ENCODE measurements around the gene WDR1.
"Not testable (repeated sequence)": the region's sequence is repeated elsewhere in the genome, so short reads cannot be mapped to it uniquely, and the experiment has no call there.

The WDR1 gene

DNA sequence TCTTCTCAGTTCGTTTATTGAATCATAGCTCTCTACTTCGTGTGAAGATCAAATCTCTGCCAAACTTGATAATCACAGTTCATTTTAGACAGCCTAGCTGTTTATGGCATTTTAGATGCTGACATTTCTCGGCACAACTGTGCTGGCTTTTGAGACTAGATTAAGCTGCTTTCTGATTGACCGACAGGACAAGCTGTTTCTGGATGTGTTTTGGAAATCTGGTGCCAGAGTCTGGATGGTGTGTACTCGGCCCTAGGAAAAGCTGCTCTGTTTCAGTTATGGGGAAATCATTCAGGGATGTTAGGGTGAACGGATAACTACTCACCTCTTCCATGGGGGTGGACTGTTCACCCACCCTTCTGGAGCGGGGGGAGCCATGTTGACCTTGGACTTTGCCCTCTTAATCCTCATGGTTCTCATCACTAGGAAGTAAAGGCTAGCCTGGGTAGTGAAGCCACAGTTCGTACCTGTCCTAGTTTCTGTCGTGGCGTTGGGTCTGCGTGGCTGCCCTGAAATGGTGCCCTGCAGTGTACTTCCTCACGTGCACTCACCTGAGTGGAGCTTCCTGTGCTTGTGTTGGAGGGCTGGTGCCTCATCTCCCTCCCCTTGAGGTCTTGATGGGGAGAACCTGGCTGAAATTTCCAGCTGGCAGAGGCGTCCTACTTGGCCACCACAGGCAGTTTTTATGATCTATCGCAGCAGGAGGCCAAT is 13.7 kb upstream of the WDR1 start:
- DNase-seq: no peak

DNA sequence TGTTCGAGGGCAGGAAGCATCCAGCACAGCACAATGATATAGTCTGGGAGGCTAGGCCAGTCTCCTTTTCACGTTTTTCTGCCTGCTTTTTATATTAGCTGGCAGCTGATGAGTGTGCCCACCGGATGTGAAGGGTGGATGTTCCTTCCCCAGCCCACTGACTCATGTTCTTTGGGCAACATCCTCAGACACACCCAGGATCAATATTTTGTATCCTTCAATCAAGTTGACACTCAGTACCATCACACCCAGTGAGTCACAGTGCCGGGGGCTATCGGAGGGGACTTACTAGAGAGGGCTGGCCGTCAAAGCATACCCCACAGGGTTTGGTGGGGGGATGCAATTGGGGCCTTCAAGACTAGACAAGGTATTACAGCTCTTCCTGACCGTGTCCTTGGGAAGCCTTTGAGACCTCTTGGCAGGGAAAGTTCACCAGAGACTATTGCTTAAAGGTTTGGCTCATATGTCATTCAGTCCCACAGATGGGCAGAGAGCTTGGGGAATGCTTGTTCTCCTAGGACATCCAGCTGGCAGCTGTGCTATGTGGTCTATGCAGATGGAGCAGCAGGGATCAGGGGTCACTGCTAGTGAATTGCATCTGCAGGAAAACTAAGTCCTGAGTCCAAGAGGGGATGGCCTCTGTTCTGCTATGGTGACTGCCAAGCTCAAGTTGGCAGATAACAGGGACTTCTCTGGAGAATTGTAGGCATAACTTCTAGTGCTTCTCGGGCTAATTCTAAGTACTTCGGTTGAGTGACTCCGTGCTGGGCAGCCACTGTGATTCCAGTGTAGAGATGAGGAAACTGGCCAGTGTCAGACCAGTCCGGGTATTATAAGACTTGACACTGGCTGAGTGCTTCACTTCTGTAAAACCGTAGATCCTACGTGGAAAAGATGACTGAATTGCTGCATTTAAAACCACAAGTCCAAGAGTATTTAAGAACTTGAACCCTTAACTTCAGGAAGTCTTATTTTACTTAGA is 12.9 kb upstream of the WDR1 start:
- DNase-seq: no peak

DNA sequence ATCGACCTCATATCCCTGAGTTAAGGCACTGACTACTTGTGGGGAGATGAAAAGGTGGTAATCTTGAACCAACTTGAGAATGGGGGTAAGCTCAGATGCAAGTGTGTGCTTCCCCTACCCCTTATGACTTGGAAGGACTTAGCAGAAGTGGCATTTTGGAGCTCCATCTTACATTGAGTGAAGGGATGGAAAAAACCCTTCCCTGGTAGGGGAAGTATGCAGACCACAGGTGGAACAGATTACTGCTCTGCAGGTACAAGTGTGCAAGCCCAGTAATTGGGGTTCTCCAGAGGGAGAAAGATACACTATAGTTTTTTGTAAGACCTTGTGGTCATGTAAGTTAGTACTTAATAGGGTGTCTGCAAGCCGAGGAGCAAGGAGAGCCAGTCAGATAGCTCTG is 12.2 kb upstream of the WDR1 start:
- DNase-seq: no peak

DNA sequence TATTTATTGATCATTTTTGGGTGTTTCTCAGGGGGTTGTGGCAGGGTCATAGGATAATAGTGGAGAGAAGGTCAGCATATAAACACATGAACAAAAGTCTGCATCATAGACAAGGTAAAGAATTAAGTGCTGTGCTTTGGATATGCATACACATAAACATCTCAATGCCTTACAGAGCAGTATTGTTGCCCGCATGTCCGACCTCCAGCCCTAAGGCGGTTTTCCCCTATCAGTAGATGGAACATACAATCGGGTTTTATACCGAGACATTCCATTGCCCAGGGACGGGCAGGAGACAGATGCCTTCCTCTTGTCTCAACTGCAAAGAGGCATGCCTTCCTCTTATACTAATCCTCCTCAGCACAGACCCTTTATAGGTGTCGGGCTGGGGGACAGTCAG is 10.9 kb upstream of the WDR1 start:
- DNase-seq: not testable (repeated sequence)

DNA sequence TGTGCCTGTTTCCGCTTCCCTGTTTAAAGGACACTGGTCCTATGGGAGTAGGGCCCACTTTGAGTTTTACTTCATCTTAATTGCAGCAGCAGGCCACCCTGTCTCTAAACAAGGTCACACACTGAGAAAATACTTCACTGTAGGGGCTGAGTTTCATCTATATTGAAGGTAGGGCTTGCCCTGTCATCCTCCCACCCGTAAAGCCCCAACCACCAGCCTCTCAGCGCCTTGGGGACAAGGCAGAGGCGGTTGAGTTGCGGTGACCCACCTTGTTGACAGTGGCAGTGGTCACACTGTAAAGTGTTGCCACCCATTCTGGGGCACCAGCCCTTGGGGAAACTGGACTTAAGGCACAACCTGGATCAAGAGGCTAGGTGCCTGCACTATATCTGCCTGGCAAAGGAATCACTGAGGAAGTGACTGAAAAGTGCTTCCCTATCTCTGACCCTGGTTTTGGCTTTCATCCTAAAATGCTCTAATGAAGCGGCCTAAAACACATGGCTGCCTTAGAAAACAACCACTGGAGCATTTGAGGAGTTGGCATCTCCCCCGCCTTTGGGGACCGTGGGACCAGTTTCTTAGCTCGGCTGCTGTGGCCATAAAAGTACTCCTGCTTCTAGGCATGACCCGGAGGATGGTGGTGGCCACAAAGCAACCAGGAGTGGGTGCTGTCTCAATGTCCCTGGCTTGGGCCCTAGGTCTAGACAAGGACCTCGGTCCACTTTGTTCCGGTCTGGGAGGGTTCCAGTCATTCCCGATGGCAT is 7.8 kb upstream of the WDR1 start:
- DNase-seq: no peak

DNA sequence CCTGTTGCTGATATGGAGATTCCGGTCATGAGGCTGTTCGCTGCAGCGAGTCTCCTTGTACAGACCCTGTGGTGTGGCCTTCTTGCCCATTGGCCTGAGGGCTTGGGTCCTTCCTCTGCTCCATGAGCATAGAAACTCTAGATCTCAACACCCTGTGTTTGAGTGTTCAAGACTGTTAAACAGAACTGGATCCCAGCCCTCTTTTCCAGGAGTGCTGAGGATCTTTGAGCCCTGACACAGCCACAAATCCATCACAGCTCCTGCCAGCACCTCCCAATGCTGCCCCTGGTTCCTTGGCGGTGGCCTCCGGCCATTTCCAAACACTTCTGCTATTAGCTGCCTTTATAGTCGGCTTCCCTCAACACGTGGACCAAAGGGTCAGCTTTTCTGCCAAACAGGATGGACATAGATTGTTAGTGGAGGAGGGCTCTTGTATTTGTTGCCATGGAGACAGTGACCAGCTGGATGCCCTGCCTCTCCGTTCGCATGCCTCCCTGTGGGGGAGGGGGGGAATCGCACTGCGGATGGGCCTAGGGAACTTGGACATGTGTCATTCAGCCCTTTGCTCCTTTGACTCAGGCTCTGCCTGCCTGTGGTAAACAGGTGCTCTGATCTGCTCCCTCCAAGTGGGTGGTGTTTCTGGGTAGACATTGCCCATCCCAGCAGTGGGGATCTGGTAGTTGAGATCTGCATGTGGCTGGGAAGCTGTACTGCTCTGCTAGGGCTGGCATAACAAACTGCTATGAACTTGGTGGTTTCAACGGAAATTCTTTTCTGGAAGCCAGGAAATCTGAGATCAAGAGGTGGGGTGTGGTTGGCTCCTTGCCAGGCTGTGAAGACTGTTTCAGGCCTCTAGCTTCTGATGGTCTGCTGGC is 6.9 kb upstream of the WDR1 start:
- no peak for DNase-seq

DNA sequence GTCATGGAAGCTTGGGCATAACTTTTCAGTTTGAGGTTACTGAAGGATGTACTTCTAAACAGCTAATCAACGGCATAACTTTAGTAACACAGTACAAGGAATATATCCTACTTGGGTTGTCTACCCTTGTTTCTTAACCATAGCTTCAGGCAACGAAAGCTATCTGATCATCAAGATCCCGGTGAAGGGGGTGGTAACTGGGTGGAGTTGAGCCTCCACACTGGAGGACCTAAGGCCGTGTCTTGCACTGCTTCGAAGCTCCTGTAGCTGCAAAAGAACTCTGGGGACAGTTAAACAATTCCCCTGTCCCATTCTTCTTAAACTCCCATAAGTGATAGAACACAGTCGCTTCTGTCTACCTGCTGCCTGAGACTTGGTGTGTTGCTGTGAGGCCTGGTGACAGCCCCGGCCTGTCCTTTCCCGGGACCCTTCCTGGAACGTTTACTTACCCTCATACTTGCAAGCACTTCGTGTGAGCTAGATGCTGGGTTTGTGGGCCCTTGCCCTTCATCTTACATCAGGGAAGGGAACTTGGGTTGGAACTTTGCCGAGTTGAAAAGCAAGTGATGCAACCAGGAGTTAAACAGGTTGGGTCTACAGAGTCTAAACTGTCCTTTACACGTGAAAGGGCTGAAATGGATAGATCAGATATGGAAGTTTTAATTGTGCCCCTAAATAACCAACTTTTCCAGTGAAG is 5.8 kb upstream of the WDR1 start:
- DNase-seq: no peak

DNA sequence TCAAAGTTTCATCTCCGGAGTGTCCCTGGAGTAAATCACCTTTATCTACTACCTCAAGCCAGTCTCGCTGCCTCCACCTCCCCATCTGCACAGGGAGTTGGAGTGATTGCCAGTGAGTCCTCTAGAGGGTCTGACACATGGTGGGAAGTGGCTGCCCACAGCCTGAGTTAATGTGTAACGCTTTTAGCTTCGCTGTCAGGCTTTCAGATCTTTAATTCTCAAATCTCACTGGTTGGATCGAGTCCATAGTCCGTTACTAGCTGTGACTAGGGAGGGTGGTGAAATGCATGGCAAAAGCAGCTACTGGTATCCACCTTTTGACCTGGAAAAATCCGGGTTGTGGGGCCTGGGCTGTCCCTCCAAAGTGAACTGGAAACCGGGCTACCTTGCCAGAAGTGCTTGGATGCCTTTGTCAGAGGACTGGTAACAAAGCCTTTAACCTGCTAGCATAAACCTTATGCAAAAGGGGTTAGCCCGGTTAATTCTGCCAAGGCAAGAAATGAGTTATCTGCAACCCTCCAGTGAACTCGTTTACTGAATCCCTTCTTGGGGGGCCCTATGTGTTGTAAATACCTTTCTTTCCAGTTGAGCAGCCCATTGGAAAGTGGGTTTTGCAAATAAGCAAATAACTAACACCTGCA is 5.1 kb upstream of the WDR1 start:
- no peak for DNase-seq

DNA sequence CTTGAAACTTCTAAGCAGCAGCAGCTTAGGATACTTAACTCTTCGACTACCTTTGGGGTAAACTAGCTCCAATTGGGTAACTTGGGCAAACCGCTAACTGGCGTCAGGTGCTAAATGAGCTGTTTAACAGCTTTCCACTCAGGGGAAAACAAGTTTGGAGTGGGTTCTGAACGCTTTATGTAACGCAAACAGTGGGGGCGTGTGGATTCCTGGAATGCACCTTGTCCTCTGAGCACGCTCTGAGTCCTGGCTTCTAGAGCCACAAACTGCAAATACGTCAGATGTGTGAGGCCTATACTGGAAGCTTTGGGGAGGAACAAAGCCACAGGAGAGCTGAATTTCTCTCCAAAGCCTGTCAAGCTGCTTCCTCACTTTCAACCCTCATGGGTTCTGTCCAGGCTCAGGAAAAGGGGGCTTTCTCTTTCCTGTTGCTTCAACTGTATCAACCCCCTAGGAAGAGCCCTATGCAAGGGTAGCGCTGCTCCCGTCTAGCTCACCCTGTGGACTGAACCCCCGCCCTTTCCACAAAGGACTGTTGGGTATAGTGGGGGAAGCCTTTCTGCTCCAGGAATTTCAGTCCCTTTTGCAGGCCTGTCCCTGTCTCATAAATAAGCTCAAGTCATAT is 4.5 kb upstream of the WDR1 start:
- DNase-seq: no peak

DNA sequence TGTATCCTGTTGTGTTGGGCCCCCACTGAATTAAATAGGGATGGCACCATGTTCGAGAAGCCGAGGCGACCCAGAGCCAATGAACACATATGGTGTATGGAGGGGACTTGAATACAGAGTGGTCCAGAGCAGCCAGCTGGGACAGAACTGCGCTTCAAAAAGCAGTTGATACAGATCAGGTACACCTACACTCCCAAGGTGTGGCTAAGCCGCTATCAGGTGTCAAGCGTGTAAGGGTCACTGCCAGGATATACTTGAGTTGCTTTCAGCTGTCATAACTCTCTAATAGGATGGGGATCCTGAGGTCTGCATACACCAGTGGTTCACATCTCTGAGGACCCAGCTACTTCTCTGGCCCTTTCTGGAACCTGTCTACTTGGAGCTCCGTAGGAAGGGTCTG is 3.2 kb upstream of the WDR1 start:
- no peak for DNase-seq

DNA sequence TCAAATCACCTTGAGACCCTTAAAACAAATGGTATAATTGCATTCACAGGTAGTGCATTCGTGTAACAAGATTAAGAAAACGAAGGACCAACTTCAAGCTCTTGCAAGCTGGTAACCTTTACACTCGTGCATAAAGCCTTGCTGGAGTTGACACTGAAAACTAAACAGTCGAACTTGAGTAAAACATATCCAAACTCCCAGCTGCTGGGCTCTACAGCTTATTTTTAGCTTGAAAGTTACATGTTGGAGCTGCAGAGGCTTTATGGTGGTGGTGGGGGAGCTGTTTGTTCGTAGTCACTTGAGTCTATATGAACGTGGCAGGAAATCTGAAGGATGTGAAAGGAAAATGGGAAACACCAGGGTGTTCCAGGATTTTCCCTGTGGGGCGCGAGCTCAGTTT is 2.7 kb upstream of the WDR1 start:
- no peak for DNase-seq

DNA sequence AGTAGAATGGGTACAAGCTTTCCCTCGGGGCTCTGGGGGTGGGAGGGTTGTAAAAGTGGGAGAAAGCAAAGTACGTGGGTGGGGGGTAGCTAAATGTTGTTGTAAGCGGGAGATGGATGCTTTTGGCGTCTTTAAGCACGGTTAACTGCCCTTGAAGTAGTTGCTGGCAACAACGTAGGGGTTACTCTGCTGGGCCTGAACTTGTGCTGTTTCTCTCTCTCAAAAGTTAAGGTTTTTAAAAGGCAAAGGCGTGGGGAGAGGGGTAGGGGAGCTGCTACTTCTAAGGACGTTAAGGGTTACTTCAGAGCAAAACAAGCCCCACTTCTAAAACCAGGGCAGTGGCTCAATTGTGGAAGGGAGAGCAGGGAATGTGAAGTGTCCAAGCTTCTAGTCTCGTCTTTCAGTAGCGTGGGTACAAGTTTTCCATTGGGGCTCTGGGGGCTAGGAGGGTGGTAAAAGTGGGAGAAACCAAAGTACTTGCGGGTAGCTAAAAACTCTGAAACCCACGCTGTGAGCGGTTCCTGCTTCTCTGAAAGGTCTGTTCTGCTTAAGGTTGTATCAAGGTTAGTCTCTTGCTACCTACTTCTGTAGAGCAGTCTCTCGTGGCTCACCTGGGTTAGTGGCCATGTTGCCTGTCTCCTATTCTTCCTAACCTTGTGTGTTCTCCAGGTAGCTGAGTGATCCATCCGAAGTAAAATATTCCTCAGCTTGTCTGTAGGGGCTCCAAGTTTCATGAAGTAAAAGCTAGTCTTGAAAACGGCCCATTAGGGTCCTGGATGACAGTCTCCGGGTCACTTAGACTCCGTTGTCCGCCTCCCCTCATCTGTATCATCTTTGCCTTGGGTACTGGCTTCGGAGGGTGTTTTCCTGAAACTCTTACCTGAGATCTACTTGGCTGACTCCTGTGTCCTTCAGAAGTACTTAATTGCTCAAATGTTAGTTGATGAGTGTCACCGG is 1.7 kb upstream of the WDR1 start:
- DNase-seq: no peak

DNA sequence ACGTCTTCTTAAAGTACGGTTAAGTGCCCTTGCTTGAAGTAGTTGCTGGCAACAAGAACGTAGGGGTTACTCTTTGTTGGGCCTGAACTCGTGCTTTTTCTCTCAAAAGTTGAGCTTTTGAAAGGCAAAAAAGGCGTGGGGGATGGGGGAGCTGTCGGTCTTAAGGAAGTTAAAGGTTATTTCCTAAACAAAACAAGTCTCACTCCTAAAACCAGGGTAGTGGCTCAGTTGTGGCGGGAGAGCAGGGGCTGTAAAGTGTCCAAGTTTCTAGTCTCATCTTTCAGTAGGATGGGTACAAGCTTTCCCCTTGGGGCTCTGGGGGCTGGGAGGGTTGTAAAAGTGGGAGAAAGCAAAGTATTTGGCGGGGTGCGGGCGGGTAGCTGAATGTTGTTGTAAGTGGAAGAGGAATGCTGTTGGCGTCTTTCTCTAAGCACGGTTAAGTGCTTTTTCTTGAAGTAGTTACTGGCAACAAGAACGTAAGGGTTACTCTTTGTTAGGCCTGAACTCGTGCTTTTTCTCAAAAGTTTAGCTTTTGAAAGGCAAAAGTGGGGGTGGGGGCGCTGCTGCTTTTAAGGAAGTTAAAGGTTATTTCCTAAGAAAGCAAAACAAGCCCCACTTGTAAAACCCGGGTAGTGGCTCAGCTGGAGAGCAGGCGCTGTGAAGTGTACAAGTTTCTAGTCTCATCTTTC is 904 bp upstream of the WDR1 start:
- DNase-seq: no peak

DNA sequence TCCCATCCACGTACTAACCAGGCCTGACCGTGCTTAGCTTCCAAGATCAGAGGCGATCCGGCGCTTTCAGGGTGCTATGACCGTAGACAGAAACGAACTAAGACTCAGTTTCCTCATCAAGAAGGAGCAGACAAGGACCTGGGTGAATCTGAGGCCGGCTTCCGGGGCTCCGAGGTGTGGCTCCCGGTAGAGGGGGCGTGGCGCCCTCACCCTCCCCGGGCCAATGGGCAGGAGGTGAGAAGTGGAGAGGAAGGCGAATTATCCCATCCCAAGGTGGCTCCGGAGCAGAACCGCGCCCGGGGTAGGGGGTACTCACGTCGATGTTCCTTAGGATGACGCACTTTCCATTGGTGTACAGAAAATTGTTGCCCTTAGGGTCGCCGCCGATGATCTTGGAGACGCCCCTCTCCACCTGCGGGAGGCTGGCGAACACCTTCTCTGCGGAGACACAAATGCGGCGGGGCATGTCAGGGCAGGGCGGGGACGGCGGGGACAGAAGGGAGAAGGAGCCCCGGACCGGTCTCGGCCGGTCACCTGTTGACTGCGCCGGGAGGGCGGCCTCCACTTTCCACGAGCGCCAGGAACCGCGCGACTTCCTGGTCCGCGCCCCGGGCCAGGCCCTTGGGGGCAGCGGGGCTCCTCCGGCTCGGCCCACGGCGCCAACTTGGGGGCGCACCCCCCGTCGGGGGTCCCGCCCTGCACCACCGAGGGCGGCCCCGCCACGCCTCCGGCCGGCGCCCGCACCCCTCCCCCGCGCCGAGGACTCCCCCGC is 616 bp downstream of the WDR1 start:
- peak; percentile 29 for DNase-seq

DNA sequence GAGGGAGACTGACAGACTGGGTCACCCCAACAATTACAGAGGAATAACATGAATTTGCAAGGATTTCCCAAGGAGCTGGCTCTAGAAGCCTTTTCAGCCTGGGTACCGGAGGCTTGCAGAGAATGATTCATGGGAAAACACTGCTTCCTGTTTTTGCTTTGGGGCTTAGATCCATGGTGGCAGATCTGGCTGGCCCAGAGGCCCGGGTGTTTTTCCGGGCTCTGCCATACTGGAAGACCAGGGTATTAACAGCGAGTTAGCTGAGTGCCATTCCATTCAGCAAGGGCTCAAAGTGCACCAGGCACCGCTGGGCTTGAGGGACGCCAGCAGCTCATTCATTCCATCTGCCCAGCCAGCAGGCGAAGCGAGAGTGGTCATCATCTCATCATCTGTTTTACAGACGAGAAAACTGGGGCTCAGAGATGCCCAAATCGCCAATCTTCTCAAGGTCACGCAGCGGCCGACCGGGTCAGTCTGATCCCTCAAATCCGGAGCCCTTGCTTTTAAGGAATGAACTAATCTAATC is 1.3 kb downstream of the WDR1 start:
- DNase-seq: peak; percentile 50

DNA sequence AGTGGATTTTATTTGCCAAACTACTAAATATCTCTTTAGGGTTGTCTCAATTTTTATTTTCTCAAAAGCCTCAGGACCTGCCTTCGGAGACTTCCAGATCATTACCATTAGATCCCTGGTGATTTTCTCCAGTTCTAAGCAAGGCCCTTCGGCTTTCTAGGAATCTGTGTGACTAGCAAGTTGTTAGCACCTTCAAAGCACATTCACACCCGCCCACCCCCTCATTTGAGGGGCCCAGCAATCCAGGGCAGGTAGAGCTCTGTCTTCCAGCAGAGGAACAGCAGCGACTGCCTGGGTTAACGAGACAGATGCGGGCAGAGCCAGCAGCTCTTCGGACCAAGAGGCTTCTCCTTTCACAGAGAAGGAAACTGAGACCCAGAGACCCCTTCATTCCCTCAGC is 2.0 kb downstream of the WDR1 start:
- DNase-seq: no peak

DNA sequence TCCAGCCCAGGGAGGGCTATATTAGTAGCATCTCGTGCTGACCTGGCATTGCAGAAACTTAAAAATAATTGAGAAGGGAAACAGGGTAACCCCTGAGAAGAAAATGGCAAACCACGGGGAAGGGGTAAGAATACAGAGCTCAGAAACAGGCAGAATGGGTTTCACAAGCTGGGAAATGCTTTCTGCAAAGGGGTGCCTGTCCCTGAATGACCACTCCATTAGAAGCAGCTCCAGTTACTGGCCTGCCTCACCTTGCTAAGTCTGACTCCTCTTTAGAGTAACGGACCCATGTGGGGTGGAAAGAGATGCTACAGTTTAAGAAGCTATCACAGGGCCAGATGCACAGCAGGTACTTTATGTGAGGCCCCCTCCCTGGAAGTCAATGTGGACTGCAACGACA is 2.5 kb downstream of the WDR1 start:
- DNase-seq: no peak
